NCI-H2107 (cell line): Measurements from ENCODE around the gene RTN1.

Experiments
- DNase-seq: peaks from one replicate; lab custom pipeline; 2025; lab: John Stamatoyannopoulos, UW

The RTN1 gene

GRCh38 chr14:59849411-59850130, 21.0 kb downstream of the RTN1 start:
- no peak for DNase-seq

- no peak for DNase-seq
Measured at GRCh38 chr14:59848671-59849070, 21.9 kb downstream of the RTN1 start.

DNA sequence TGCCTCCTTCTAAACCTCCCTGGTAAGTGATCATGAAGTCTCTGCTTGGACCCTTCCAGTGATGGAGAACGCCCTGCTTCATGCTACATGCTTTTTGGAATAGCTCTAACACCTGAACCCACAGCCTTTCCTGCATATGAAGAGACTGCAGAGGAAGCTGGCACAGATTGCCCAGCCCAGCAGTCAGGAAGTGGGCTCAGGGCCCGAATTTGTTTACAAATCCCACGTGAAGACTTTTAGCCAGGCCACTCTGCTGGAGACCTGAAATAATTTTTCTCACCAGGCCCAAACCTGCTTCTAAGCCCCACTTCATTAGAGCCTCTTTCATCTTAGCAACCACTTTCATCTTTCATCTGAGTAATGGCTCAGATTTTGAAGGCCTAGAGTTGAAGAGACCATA, 22.9 kb downstream of the RTN1 start:
- DNase-seq: no peak

DNA sequence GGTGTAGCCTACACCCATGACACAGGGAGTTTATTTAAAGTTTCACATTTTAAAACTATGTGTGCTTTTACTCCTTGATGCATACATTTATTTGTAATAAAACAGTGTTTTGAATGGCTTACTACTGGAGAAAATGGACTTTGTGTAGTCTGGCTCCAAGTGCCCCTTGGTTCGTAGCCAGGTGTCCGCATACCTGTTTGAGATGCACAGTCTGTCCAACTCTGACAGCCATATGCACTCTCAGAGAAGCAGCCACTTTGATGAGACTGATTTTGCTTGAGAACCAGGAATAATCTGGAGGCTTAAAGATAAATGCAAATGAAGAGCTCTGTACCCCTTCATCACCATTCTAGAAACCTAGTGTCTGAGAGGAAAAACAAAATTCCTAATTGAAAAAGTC, 24.0 kb downstream of the RTN1 start:
- DNase-seq: no peak

GRCh38 chr14:59845245-59845644, 25.3 kb downstream of the RTN1 start:
- DNase-seq: no peak

DNA sequence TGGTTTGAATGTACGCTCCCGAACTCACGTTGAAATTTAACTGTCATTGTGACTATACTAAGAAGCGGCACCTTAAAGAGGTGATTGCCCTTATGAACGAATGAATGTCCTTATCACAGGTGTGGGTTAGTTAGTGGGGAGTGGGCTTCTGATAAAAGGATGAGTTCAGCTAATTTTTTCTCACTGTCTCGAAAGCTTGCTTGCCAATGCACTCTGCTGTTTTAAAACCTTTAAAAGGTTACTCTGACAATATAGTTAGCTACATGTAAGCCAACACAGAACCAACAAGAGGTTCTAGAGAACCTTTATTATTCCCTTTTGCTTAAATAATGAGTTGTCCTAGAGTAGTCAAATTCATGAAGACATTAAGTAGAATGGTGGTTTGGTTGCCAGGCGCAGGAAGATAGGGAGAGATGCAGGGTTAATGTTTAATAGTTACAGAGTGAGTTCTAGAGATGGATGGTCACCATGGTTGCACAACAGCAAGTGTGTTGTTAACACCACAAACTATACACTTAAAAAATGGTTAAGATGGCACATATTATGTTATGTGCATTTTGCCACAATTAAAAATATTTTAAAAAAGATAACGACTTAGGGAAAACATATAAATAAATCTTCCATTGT, 26.3 kb downstream of the RTN1 start:
- DNase-seq: no peak

DNA sequence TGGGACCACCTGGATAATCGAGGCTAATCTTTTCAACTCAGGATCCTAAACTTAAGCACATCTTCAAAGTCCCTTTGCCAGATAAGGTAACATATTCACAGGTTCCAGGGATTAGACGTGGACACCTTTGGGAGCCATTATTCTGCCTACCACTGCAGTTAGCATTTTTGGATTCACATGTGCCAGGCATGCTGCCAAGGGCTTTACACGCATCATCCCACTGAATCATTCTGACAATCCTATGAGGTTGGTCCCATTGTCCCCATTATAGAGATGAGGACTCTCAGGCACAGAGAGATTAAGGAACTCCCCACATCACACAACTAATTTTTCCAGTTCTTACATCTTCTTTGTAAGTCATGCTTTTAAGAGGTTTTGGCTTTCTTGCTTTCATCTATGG, 34.5 kb downstream of the RTN1 start:
- DNase-seq: no peak

DNA sequence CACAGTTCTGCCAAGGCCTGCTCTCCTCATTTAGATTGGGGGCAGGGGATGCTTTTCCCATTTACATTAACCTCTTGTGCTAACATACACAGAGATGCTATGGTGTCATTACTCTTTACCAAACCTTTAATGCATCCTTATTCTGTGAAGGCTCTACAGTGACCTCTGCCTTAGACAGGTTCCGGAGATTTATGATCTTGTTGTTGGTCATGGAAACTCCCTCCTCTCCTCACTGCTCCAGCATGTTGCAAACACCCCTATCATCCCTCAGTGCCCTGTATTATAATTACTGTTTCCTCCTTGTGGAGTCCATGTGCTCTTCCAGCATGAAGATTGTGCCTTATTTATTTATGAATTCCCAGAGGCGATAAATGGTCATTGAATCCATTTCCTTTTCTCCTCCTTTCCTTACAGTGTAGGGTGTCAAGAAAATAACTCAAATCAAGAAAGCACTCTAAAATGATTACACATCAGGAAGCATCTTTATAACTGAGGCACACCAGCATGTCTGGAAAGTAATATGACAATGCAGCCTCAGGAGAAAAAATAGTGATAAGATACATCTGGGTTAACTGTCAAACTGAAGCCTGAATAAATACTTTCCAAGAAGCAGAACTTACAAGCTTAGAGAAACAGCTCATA, 37.8 kb downstream of the RTN1 start:
- no peak for DNase-seq

DNA sequence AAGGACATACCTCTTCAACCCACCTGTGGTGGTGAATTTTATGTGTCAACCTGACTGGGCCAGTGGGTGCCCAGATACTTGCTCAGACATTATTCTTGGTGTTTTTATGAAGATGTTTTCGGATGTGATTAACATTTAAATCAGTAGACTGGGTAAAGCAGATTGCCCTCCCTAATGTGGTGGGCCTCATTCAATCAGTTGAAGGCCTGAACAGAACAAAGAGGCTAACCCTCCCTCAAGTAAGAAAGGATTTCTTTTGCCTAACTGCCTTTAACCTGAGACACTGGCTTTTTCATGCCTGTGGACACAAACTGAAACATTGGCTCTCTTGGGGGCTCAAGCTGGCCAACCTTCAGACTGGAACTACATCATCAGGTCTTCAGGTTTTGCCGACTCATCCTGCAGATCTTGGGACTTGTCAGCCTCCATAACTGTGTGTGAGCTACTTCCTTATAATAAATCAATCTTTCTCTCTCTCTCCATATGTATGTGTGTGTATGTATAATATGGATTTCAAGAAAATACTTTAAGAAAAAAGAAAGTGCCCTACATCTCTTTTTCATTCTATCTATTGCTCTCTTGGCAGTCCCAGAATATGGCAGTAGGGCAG, 39.4 kb downstream of the RTN1 start:
- DNase-seq: no peak

GRCh38 chr14:59830338-59830734, 40.2 kb downstream of the RTN1 start:
- no peak for DNase-seq

DNA sequence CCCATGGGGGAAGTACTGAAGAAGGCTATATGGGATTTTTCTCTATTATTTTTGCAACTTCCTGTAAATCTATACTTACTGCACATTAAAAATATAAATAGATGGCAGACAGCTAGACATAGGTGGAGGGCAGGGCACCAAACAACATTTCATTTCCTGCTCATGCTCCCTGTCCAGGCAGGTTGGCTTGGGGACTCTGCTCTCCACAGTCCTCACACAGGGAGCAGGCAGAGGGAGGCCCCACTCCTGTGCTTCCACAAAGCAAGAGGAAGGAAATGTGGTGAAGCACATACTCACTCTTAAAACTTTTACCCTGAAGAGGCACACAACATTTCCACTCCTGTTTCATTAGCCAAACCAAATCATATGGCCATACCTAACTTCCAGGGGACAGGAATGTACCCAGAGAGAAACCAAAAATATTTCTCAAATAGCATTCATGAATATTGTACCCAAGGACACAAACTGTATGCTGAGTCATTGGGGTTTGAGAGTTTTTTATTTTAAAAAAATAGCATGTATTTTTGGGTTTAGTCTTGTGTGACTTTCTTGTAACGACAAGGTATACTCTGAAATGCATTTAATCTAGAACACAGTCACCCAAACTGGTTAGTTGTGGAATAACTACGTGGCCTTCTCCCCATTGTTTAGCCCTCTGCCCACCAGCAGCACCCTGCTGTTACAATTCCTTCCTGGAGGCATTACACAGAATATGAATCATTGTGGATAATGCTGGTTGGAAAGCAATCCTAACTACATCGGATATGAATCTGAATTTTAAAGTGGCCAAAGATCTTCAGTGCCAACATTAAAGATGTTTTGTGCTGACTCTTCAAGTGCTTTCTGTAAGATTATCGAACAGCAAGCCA, 40.9 kb downstream of the RTN1 start:
- DNase-seq: no peak

- DNase-seq: no peak
Measured at GRCh38 chr14:59828276-59828675, 42.3 kb downstream of the RTN1 start.

DNA sequence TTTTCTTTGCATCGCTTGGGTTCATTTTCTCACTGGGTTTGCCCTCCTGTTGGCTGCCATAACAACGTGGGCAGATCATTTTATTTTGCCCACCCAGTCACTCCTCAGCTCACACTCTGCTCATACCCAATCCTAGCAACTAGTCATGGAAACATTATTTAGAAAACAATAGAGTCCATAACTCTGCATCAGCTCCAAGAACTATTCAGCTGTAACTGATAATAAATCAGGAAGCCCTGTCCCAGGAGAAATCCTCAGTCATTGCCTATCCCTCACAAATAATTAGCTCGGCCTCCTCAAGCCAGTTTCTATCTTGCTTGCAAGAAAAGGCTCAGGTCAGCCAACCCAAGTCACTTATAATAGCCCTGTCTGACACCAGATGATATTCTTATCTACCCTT, 43.2 kb downstream of the RTN1 start:
- no peak for DNase-seq

DNA sequence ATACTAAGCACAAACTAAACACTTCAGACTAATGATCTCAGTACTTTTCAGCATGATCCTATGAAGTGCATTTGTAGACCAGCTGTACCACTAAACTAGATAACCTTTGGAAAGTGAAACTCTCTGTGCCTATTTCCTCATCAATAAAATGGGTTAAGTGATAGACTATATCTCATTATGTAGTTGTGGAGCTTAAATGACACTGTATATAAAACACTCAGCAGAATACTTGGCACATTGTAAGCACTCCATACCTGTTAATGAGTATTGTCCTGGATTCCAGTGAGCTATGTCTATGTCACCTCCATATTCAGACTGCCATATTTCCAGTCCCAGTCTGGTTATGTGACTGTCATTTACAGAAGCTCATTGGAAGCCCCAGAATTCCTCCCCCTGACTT, 44.4 kb downstream of the RTN1 start:
- no peak for DNase-seq

GRCh38 chr14:59823179-59823578, 47.4 kb downstream of the RTN1 start:
- no peak for DNase-seq

GRCh38 chr14:59819446-59820088, 51.0 kb downstream of the RTN1 start:
- DNase-seq: no peak

- DNase-seq: no peak
Measured at GRCh38 chr14:59816941-59817340, 53.6 kb downstream of the RTN1 start.

DNA sequence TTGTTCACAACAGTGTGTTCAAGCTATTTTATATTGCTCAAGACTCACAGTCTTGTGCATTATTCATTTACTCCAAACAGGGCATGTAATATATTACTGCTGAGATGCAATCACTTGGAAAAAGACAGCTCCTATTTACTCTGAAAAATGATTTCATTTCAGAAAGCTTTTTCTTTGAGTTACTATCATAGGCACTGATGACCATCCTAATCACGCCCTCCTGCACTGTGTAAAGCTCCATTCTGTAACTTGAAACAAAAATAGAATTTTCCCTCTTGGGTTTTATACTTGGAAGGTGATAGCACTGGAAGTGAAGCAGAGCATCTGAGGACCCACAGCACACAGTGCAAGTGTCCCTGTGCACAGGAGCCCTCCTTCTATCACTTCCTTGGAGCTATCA, 55.6 kb downstream of the RTN1 start:
- DNase-seq: no peak

- DNase-seq: no peak
Measured at GRCh38 chr14:59811815-59812214, 58.8 kb downstream of the RTN1 start.

- DNase-seq: no peak
Measured at GRCh38 chr14:59811073-59811472, 59.5 kb downstream of the RTN1 start.

- no peak for DNase-seq
Measured at GRCh38 chr14:59803052-59803540, 67.5 kb downstream of the RTN1 start.
